Measurements from ENCODE around the gene CCDC88A. TPM values are rescaled to one million over a fixed set of nuclear protein-coding genes. Genes with fewer than 3 reads are reported as not detected.

The CCDC88A gene
- total and polyA plus RNA-seq, 2 donors (not counting 1 experiment from before 2014, with no cell fraction given) = 2.7 to 26.0 TPM

DNA sequence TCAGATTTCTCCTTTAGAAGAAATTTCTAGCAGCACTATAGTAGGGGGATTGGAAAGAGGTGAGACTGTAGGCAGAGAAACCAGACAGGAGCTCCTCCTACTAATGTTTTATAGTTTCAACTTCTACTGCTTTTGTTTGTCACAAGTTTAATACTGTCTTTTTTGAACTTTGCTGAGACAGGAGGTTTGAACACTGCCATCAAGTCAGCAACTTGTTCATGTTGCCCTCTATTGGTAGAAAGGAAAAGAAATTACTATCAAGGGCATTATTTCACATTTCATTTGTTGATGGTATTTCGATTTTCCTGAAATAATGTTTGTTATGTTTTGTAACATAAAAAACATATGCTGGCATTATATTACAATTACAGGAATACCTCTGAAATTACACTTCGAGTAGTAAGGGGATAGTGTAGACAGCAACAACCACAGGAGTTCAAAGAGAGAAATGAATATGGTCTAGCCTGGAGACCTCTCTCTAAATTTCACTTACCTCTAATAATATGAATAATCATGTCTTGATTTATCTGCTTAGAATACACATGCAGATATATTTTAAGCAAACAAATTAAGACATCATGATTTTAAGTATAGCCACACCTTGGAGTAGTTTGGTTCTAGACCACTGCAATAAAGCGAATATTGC lies 12.4 kb upstream of the CCDC88A start:
- DNase-seq (peak; percentile 45), ATAC-seq (ENCODE audit: low read depth) (peak; percentile 24)
- Histone ChIP-seq H3K4me1 (ENCODE audit: control insufficient read depth in 2 of 2, insufficient read depth in 2 of 2, low read length in 2 of 2) (no peaks in the 10 kb centered on the region), H3K79me2 (ENCODE audit: control insufficient read depth, insufficient read depth, low read length) (no peaks in the 10 kb centered on the region), H3K4me3 (ENCODE audit: control extremely low read depth in 1 of 5, extremely low read depth in 1 of 5, insufficient read depth in 1 of 5, low read depth in 2 of 5, low read length in 4 of 5) (no peak overlapping the region), H2AFZ (ENCODE audit: insufficient read depth, low read depth, low read length, poor library complexity, severe bottlenecking) (no peak overlapping the region), H3K27ac (ENCODE audit: low read length in 2 of 2) (no peak overlapping the region), H3K27me3 (replicated peaks in 1 of 4; ENCODE audit: control extremely low read depth in 1 of 4, control insufficient read depth in 3 of 4, insufficient read depth in 4 of 4, low read length in 3 of 4) (no peaks in the 10 kb centered on the region), H3K9ac (ENCODE audit: low read length) (no peak overlapping the region), H3K4me2 (replicated peaks; ENCODE audit: low read depth, low read length, poor library complexity, severe bottlenecking) (no peak overlapping the region), H4K20me1 (ENCODE audit: control insufficient read depth, insufficient read depth, low read length, poor library complexity, severe bottlenecking) (no peaks in the 10 kb centered on the region), H3K9me3 (ENCODE audit: control extremely low read depth in 1 of 3, control insufficient read depth in 2 of 3, insufficient read depth in 1 of 3, low read length in 2 of 3) (no peaks in the 10 kb centered on the region), H3K36me3 (replicated peaks in 1 of 2; ENCODE audit: control extremely low read depth in 1 of 2, control insufficient read depth in 1 of 2, extremely low read depth in 1 of 2, insufficient read depth in 2 of 2, low read length in 1 of 2) (no peaks in the 10 kb centered on the region)
- H3K4me3 Mint-ChIP-seq = no peak overlapping the region
- no peaks in the 10 kb centered on the region for H3K4me1 Mint-ChIP-seq
- H3K27me3 Mint-ChIP-seq = no peaks in the 10 kb centered on the region
- ChIA-PET CTCF (interaction anchor here (0.6 to 1.5 kb wide), 7 partner anchors 11 to 264 kb away, joined by 3 to 5 read pairs (median 3); no protein-coding TSS in a partner anchor), POLR2A (interaction anchor here (0.6 kb wide), 1 partner anchor 87 kb away, joined by 3 read pairs; the partner anchor contains the start of gene CFAP36)
- intact Hi-C loops (cut with micrococcal nuclease) = loop anchor here (5.0 kb wide), 4 partner anchors 150 to 1325 kb away; no protein-coding TSS in a partner anchor
- WGBS (ENCODE audit: insufficient coverage) = no CpG with 5 or more reads among the region's 3 CpGs
- TF ChIP-seq, protein P1, sequence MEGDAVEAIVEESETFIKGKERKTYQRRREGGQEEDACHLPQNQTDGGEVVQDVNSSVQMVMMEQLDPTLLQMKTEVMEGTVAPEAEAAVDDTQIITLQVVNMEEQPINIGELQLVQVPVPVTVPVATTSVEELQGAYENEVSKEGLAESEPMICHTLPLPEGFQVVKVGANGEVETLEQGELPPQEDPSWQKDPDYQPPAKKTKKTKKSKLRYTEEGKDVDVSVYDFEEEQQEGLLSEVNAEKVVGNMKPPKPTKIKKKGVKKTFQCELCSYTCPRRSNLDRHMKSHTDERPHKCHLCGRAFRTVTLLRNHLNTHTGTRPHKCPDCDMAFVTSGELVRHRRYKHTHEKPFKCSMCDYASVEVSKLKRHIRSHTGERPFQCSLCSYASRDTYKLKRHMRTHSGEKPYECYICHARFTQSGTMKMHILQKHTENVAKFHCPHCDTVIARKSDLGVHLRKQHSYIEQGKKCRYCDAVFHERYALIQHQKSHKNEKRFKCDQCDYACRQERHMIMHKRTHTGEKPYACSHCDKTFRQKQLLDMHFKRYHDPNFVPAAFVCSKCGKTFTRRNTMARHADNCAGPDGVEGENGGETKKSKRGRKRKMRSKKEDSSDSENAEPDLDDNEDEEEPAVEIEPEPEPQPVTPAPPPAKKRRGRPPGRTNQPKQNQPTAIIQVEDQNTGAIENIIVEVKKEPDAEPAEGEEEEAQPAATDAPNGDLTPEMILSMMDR (IDR thresholded peaks at IDR 0.05) = peak; percentile 71
- no peak for TF ChIP-seq EZH2 (IDR thresholded peaks at IDR 0.05; ENCODE audit: borderline replicate concordance, insufficient read depth, low read depth, low read length, poor library complexity, severe bottlenecking)
- H3K27ac Mint-ChIP-seq = no peak overlapping the region
- no peaks in the 10 kb centered on the region for H3K9me3 Mint-ChIP-seq (ENCODE audit: insufficient read depth)

Measured in B cell (primary cell).